ENCODE results near the gene ARID1B.

ARID1B gene

DNA sequence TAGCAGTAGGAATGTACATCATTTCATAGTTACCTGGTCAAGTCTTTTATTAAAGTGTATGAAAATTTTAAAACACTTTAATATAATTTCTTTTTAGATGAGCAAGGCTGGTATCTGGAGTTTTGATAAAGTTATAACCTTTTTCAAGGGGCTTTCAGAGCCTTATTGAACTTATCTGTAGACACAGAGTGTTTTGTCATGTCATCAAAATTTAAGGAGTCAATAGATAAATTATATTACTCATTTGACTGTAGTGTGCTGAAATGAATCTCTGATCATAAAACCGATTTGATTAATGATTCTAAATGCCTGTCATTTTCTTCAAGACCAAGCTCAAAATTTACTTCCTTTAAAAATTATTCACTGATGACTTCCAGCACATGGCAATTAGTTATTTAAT, 125.6 kb downstream of the ARID1B start:
- Mint-ChIP-seq H3K4me1 (peaks cover 28 to 66% of the 10 kb centered on the region in 2 donors), H3K27me3 (no peaks in the 10 kb centered on the region), H3K9me3 (peaks cover 0 to 2% of the 10 kb centered on the region in 2 donors), H3K27ac (no peak overlapping the region), H3K36me3 (peaks cover 17 to 30% of the 10 kb centered on the region in 2 donors), H3K4me3 (no peak overlapping the region)
- DNase-seq (no peak), ATAC-seq (replicated peaks) (no peak)

DNA sequence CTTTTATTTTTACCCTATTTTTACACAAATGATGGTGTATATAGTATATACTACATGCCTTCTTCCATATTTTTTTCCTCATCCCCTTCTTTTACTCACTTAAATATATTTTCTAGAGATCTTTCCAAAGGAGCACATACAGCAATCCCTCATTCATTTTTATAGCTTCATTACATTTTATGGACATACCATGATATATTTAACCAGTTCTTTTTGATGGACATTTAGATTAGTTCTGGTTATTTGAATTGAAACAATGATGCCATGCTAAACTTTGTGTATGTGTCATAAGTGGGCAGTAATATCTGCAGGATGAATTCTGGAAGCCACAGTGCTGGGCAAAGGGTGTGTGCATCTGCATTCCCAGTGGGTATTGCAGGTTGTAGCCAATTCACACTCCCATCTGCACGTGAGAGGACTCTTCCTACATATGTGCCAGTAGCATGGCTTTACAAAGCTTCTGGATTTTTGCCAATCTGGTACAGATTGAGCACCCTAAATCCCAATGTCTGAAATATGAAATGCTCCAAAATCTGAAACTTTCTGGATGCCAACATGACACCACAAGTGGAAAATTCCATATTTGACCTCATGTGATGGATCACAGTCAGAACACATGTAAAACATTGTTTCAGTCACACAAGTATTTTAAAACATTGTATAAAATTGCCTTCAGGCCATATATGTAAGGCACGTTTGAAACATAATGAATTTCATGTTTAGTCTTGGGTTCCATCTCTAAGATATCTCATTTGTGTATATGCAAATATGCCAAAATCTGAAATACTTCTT, 127.2 kb downstream of the ARID1B start:
- Mint-ChIP-seq H3K4me3 (no peak overlapping the region), H3K36me3 (peaks cover 20 to 32% of the 10 kb centered on the region in 2 donors), H3K4me1 (peaks cover 16 to 62% of the 10 kb centered on the region in 2 donors), H3K27me3 (no peaks in the 10 kb centered on the region), H3K27ac (no peak overlapping the region), H3K9me3 (no peaks in the 10 kb centered on the region)
- DNase-seq, result no peak
- ATAC-seq (replicated peaks), result no peak

DNA sequence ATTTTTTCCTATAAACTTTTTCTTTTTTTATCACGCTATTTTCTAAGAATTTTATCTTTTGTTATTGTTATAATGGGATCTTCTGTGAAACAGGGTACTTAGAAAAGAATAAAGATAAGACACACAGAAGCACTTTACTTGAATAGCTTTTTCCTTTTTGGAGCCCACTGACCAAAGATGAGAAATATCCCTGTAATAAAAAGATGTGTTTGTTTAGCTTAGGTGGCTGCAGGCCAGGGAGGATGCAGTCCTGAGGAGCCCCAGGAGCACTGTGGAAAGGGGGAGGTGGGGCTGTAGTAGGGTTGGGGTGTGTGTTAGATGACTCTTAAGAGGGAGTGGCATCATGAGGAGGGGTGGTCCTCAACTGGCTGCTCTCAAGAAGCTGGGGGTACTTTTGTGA, 128.6 kb downstream of the ARID1B start:
- no peaks in the 10 kb centered on the region for H3K9me3 Mint-ChIP-seq
- ATAC-seq (replicated peaks) (no peak), DNase-seq (no peak)
- H3K27ac Mint-ChIP-seq, result no peak overlapping the region
- no peaks in the 10 kb centered on the region for H3K27me3 Mint-ChIP-seq
- peaks cover 20 to 35% of the 10 kb centered on the region in 2 donors for H3K36me3 Mint-ChIP-seq
- no peak overlapping the region for H3K4me3 Mint-ChIP-seq
- H3K4me1 Mint-ChIP-seq, result peaks cover 16 to 60% of the 10 kb centered on the region in 2 donors

DNA sequence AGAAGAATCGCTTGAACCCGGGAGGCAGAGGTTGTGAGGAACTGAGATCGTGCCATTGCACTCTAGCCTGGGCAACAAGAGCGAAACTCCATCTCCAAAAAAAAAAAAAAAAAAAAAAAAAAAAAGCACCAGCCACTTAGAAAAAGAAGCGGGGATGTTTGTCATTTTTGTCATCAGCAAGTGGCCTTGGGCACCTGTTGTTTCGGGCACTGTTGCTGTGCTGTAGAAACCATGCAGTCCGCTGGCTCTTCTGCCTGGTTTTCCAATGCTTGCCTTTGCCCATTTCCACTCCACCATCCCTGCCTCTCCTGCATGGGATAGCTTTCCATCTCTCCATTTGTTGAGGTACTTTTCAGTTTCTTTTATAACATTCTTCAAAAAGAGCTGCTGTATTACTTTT, 129.3 kb downstream of the ARID1B start:
- no peaks in the 10 kb centered on the region for H3K9me3 Mint-ChIP-seq
- ATAC-seq (replicated peaks) (no peak), DNase-seq (no peak)
- H3K36me3 Mint-ChIP-seq, result peaks cover 17 to 34% of the 10 kb centered on the region in 2 donors
- H3K27ac Mint-ChIP-seq, result no peak overlapping the region
- no peaks in the 10 kb centered on the region for H3K27me3 Mint-ChIP-seq
- peaks cover 17 to 56% of the 10 kb centered on the region in 2 donors for H3K4me1 Mint-ChIP-seq
- no peak overlapping the region for H3K4me3 Mint-ChIP-seq

DNA sequence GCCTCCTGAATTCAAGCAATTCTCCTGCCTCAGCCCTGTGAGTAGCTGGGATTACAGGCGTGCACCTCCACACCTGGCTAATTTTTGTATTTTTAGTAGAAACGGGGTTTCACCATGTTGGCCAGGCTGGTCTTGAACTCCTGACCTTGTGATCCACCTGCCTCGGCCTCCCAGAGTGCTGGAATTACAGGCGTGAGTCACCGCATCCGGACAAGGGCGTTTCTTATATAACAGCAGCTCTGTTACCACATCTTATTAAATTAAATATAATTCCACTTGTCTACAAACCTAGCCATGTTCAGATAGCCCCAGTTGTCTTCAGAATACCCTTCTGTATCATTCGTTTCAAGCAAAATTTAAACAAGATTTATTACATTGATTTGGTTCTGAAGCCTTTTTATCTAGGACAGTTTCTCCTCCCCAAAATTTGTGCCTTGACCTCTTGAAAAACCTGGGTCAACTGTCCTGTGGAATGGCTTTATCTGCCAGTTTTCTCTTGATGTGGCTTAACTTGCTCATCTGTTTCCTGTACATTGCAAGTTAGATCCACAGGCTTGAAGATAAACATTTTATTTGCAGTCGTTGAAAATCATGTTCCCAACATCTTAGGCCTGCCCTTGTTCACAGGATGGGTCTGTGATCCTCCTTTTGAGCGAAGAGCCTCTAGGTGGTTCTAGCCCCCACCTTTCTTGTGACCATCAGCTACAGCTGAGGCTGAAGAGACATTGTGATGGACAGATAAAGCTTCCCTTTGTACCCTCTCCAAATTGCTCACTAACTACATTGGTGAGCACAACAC, 132.2 kb downstream of the ARID1B start:
- peak overlapping the region; percentile 51 for H3K27ac Mint-ChIP-seq
- ATAC-seq (replicated peaks) (no peak), DNase-seq (no peak)
- peaks cover 19 to 44% of the 10 kb centered on the region in 2 donors for H3K36me3 Mint-ChIP-seq
- no peaks in the 10 kb centered on the region for H3K27me3 Mint-ChIP-seq
- no peak overlapping the region for H3K4me3 Mint-ChIP-seq
- H3K9me3 Mint-ChIP-seq, result peaks cover 0 to 8% of the 10 kb centered on the region in 2 donors
- H3K4me1 Mint-ChIP-seq, result peaks cover 35 to 74% of the 10 kb centered on the region in 2 donors

DNA sequence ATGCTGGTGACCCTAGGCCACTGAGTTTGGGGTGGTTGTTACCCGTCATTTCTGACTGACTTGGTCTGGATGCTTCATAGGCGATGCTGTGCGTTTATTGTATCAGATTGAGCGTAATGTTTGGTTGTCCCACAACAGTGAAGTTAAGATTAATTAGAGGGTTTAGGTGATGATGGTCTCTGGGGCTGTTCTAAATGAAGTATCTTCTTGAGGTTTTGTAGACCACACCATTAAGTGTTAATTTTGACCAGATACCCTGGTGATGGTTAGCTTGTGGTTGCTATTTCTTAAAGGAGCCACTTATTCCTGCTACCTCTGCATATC, 132.8 kb downstream of the ARID1B start:
- Mint-ChIP-seq H3K27me3 (no peaks in the 10 kb centered on the region), H3K9me3 (peaks cover 0 to 8% of the 10 kb centered on the region in 2 donors), H3K4me3 (no peak overlapping the region), H3K36me3 (peaks cover 23 to 48% of the 10 kb centered on the region in 2 donors), H3K27ac (no peak overlapping the region), H3K4me1 (peaks cover 37 to 79% of the 10 kb centered on the region in 2 donors)
- DNase-seq, result no peak
- ATAC-seq (replicated peaks), result no peak

DNA sequence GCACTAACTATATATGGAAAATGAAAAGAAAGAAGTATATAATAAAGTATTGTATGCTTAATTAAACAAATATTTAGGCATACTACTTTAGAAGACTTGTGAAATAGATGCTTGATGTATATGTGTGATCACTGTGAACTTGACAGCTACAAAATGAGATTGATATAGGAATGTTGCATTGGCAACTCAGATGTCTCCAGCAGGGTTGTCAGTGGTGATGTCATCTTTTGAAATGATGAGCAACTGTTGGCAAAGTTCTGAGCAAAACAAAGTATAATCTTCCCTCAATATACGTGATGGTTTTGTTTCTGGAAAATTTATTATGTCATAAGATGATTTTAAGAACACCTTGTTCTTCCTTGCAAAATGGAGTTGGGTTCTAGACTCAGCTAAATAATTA, 133.8 kb downstream of the ARID1B start:
- Mint-ChIP-seq H3K36me3 (peaks cover 21 to 45% of the 10 kb centered on the region in 2 donors), H3K4me3 (no peak overlapping the region), H3K27ac (no peak overlapping the region), H3K27me3 (no peaks in the 10 kb centered on the region), H3K4me1 (peaks cover 36 to 76% of the 10 kb centered on the region in 2 donors), H3K9me3 (peaks cover 0 to 8% of the 10 kb centered on the region in 2 donors)
- ATAC-seq (replicated peaks) (no peak), DNase-seq (no peak)

DNA sequence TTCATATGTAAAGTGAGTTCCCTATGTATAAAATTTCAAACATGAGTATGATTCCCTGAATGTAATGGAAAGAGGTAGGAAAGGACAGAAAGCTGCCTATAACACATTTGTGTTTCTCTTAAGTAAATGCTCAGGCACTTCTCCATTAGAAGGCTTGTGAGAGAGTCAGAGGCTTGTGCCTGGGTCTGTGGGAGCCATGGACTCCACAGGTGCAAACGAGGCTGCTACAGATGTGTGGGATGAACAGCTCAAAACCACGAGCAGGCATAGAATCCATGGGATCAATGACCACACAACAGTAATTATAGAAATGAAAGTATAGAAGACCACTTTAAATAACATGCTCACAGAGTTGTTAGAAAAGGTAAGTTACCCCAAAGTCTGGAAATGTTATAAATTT, 134.4 kb downstream of the ARID1B start:
- Mint-ChIP-seq H3K27ac (peak overlapping the region; percentile 47), H3K27me3 (no peaks in the 10 kb centered on the region), H3K9me3 (peaks cover 0 to 8% of the 10 kb centered on the region in 2 donors), H3K4me3 (no peak overlapping the region), H3K36me3 (peaks cover 20 to 45% of the 10 kb centered on the region in 2 donors), H3K4me1 (peaks cover 39 to 76% of the 10 kb centered on the region in 2 donors)
- no peak for ATAC-seq (replicated peaks)
- no peak for DNase-seq

DNA sequence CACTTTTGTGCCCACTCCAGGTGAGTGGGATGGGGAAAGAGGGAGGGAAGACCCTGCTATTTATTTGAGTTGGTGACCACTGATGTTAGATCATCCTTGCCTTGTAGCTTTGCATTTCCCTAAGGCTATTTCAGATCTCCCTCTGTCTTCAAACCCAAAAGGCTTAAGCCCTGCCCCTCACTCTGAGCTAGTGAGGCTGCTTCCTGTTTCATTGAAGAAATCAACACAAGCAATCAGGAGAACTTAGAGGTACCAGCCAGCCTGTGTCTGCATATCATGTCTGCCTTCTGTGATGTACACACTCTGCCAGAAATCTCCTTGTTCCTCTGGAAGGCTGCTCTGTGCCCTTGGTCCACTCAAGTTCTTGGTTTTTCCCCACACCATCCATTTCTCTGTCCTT, 135.3 kb downstream of the ARID1B start:
- Mint-ChIP-seq H3K4me3 (no peak overlapping the region), H3K9me3 (peaks cover 0 to 8% of the 10 kb centered on the region in 2 donors), H3K36me3 (peaks cover 17 to 40% of the 10 kb centered on the region in 2 donors), H3K4me1 (peaks cover 42 to 77% of the 10 kb centered on the region in 2 donors), H3K27me3 (no peaks in the 10 kb centered on the region), H3K27ac (peak overlapping the region; percentile 81)
- DNase-seq, result no peak
- ATAC-seq (replicated peaks), result peak; percentile 57 to 59

DNA sequence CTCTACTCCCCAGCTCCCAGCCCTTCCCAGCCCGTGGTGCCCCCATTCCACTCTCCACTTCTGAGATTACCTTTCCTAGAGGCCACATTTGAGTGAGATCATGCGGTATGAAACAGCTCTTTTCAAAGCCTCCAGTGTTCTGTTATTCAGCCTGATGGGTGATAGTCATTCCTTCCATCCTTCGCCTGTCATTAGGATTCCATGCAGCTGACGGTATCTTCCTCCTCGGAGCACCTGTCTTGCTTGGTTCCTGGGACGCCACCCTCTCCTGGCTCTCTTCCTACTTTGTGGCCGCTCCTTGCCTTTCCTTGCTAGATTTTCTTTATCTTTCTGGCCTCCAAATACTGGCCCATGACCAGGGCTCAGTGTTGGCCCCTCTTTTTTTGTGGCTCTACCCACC, 137.0 kb downstream of the ARID1B start:
- Mint-ChIP-seq H3K36me3 (peaks cover 14 to 33% of the 10 kb centered on the region in 2 donors), H3K9me3 (peaks cover 0 to 8% of the 10 kb centered on the region in 2 donors), H3K27ac (peak overlapping the region; percentile 9), H3K4me3 (no peak overlapping the region), H3K4me1 (peaks cover 49 to 74% of the 10 kb centered on the region in 2 donors), H3K27me3 (no peaks in the 10 kb centered on the region)
- no peak for ATAC-seq (replicated peaks)
- DNase-seq, result no peak

DNA sequence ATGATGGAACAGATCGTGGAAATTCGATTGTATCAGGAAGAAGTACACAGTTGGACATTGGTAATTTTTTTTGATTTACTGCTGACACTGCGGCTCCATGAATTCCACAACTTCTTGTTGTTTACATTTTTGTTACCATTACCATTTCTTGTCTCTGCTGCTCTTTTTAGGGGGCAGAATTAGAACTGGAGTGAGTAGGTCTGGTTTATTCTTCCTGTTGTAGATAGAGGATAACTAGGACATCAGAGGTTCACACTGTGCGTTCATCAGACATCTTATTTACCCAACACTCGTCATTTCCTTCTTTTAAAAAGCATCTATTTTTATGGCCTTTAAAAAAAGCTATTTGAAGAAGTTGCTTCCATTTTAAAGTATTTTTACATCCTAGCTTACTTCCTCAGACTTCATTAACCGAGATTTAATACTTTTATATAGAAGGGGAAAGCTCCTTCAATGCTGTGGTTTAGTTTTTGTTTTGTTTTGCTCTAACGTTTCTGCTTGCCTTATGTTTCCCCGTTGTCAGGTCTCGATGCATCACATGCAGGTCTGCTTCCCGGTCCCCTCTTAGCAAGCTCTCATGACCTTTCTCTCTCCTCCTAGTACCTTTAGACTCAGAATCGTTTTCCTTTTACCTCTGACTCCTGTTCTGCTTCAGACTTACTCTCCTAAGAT, 139.1 kb downstream of the ARID1B start:
- Mint-ChIP-seq H3K36me3 (peaks cover 14 to 29% of the 10 kb centered on the region in 2 donors), H3K9me3 (peaks cover 0 to 8% of the 10 kb centered on the region in 2 donors), H3K4me1 (peaks cover 46 to 76% of the 10 kb centered on the region in 2 donors), H3K27me3 (no peaks in the 10 kb centered on the region), H3K27ac (peak overlapping the region; percentile 90), H3K4me3 (peak overlapping the region; percentile 77 to 80)
- ATAC-seq (replicated peaks) (peak; percentile 66), DNase-seq (no peak)

DNA sequence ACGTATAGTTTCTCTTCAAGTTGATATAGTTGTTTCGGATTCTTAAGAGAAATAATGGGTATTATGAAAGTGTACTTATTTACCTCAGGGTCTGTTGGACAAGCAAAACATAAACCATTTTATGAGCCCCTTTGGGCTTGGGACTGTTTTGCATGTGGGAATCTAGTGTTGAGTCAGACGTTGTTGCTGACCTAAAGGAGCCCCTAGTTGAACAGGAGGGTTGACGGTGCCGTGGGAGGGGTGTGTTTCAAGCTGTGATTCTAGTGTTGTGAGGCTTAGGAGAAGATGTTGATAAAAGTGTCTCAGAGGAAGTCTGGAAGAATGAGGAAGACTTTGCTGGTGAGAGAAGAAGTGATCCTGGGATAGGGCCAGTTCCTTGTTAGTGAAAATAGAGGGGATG, 140.0 kb downstream of the ARID1B start:
- peak overlapping the region; percentile 22 for H3K27ac Mint-ChIP-seq
- H3K9me3 Mint-ChIP-seq, result peaks cover 0 to 8% of the 10 kb centered on the region in 2 donors
- no peaks in the 10 kb centered on the region for H3K27me3 Mint-ChIP-seq
- H3K4me1 Mint-ChIP-seq, result peaks cover 44 to 67% of the 10 kb centered on the region in 2 donors
- ATAC-seq (replicated peaks) (peak; percentile 60 to 61), DNase-seq (no peak)
- H3K36me3 Mint-ChIP-seq, result peaks cover 14 to 29% of the 10 kb centered on the region in 2 donors
- H3K4me3 Mint-ChIP-seq, result peak overlapping the region in 1 of 2 donors; percentile 12

DNA sequence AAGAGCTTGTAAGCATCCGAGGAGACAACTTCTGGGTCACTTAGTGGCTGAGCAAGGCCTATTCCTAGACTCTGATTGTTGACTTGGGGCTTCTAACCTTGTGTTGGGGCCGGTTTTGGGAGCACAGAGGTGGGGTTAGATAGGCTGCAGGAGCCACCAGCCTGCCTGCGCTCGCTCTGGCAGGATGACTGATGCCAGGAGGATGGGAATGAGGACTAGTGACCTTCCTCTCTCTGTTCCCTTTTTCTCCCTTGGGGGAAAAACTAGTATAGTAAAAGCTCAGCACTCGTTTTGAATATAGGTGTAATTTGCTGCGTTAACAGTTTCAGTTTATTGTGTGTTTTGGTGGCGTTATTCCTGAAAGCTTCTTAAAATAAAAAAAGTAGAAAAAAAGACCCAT, 141.5 kb downstream of the ARID1B start:
- DNase-seq, result no peak
- H3K27ac Mint-ChIP-seq, result peak overlapping the region; percentile 62
- peaks cover 39 to 61% of the 10 kb centered on the region in 2 donors for H3K4me1 Mint-ChIP-seq
- no peaks in the 10 kb centered on the region for H3K27me3 Mint-ChIP-seq
- peaks cover 0 to 6% of the 10 kb centered on the region in 2 donors for H3K9me3 Mint-ChIP-seq
- peak in 1 of 2 donors; percentile 36 for ATAC-seq (replicated peaks)
- peaks cover 16 to 23% of the 10 kb centered on the region in 2 donors for H3K36me3 Mint-ChIP-seq
- H3K4me3 Mint-ChIP-seq, result no peak overlapping the region

DNA sequence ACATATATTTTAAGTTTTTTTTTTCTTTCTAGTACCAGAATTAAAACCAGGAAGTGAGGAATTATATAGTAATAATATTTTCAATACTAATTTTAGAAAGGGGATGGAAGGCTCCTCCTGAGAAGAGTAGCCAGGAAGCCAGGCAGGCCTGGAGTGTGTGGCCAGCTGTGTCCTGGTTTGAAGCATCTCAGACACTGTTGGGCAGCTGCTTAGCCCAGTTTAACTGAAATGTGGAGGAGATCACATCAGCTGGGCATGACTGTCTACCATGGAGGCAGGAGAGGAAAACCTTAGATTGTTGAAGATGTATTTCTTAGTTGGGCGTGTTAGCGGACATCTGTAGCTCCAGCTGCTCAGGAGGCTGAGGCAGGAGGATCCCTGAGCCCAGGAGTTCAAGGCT, 142.2 kb downstream of the ARID1B start:
- Mint-ChIP-seq H3K4me1 (peaks cover 34 to 57% of the 10 kb centered on the region in 2 donors), H3K36me3 (peaks cover 8 to 15% of the 10 kb centered on the region in 2 donors), H3K27ac (no peak overlapping the region), H3K9me3 (peaks cover 0 to under 1% of the 10 kb centered on the region in 2 donors), H3K27me3 (no peaks in the 10 kb centered on the region), H3K4me3 (peak overlapping the region in 1 of 2 donors; percentile 52)
- DNase-seq (no peak), ATAC-seq (replicated peaks) (no peak)
